Panc1 (cell line): ENCODE data around the gene USO1.

Experiments
- CTCF ChIP-seq: fragments of 450-650 bp; IDR thresholded peaks from 2 replicates; pipeline ENCODE4 v1.5.1; 2017; ENCODE audit warnings: mild to moderate bottlenecking
- POLR2AphosphoS5 ChIP-seq: IDR thresholded peaks from 2 replicates; pipeline ENCODE4 v1.6.1; 2012; ENCODE audit warnings: mild to moderate bottlenecking, low read depth, low read length, moderate library complexity
- REST ChIP-seq, 2 experiments: IDR thresholded peaks; 2 replicates each; pipeline ENCODE4 v1.6.1; 2011 to 2012; ENCODE audit warnings: low read depth in 2 of 2, control low read depth in 1 of 2, low read length in 1 of 2, mild to moderate bottlenecking in 1 of 2, moderate library complexity in 1 of 2; ENCODE audit not compliant: insufficient read depth in 1 of 2
- SIN3A ChIP-seq: IDR thresholded peaks from 2 replicates; pipeline ENCODE4 v1.6.1; 2012; ENCODE audit warnings: low read depth, mild to moderate bottlenecking, low read length, moderate library complexity, borderline replicate concordance; ENCODE audit not compliant: insufficient read depth
- TCF7L2 ChIP-seq: IDR thresholded peaks from 2 replicates; pipeline ENCODE4 v1.6.1; 2011; ENCODE audit warnings: mild to moderate bottlenecking, low read depth, low read length, inconsistent platforms

GRCh38 chr4:75817901-75818300, 93.5 kb downstream of the USO1 start:
- TF ChIP-seq CTCF = no peak
- no peak for TF ChIP-seq POLR2AphosphoS5
- TF ChIP-seq REST (IDR thresholded peaks at IDR 0.05; ENCODE audit: insufficient read depth in 1 of 2, low read depth in 2 of 2, low read length in 1 of 2) = no peak
- no peak for TF ChIP-seq SIN3A
- no peak for TF ChIP-seq TCF7L2
